Fibroblast of lung (primary cell): Measurements from ENCODE around the gene ANKS1B.

ENCODE experiments used
- EZH2 ChIP-seq: IDR thresholded peaks from 2 replicates; pipeline ENCODE4 v1.5.1; 2012; ENCODE audit warnings: low read length, control low read depth, mild to moderate bottlenecking; ENCODE audit errors: missing control alignments
- TF ChIP-seq, protein P1 (sequence below), 2 donors: IDR thresholded peaks in 1 of 2; conservative IDR thresholded peaks in 1 of 2; 1 replicate in 1 of 2; 2 replicates in 1 of 2; pipeline ENCODE4 v1.5.1; 2011 to 2012; ENCODE audit warnings: low read length in 2 of 2, control low read depth in 1 of 2, inconsistent platforms in 1 of 2, low read depth in 1 of 2, mild to moderate bottlenecking in 1 of 2

- TF ChIP-seq, protein P1, sequence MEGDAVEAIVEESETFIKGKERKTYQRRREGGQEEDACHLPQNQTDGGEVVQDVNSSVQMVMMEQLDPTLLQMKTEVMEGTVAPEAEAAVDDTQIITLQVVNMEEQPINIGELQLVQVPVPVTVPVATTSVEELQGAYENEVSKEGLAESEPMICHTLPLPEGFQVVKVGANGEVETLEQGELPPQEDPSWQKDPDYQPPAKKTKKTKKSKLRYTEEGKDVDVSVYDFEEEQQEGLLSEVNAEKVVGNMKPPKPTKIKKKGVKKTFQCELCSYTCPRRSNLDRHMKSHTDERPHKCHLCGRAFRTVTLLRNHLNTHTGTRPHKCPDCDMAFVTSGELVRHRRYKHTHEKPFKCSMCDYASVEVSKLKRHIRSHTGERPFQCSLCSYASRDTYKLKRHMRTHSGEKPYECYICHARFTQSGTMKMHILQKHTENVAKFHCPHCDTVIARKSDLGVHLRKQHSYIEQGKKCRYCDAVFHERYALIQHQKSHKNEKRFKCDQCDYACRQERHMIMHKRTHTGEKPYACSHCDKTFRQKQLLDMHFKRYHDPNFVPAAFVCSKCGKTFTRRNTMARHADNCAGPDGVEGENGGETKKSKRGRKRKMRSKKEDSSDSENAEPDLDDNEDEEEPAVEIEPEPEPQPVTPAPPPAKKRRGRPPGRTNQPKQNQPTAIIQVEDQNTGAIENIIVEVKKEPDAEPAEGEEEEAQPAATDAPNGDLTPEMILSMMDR (conservative IDR thresholded peaks at IDR 0.05 in 1 of 2, IDR thresholded peaks at IDR 0.05 in 1 of 2; ENCODE audit: low read depth in 1 of 2, low read length in 2 of 2): no peak
- no peak for TF ChIP-seq EZH2
Observed at GRCh38 chr12:98868076-98868475, 1116.7 kb downstream of the ANKS1B start.
